HL-60 (cell line): ENCODE measurements around the gene MFSD2B.

Experiments used
- DNase-seq, 2 experiments: peaks; one replicate each; pipeline ENCODE4 v3.0.0-alpha.2; 2010 to 2020; ENCODE audit warnings: low read depth in 1 of 2, low spot score in 1 of 2
- H3K27ac ChIP-seq: fragments of 250-450 bp; sonication (Bioruptor Pico); replicated peaks from 2 replicates; pipeline ENCODE4 v1.5.1; 2020; ENCODE audit warnings: mild to moderate bottlenecking, moderate library complexity
- H3K27me3 ChIP-seq: fragments of 250-450 bp; sonication (Bioruptor Pico); 2 replicates; pipeline ENCODE4 v1.5.1; 2021; ENCODE audit warnings: mild to moderate bottlenecking, moderate library complexity; ENCODE audit not compliant: insufficient read depth, poor library complexity, severe bottlenecking
- H3K4me3 ChIP-seq: replicated peaks from 2 replicates; pipeline ENCODE4 v1.5.1; 2011; ENCODE audit warnings: mild to moderate bottlenecking, control low read depth, low read length; ENCODE audit not compliant: insufficient read depth
- CTCF ChIP-seq: IDR thresholded peaks from one replicate; pipeline ENCODE4 v1.5.1; 2011; ENCODE audit warnings: low read length, control low read depth, inconsistent platforms; ENCODE audit not compliant: insufficient read depth
- GABPA ChIP-seq: IDR thresholded peaks from 2 replicates; pipeline ENCODE4 v1.6.1; 2012; ENCODE audit warnings: low read depth
- POLR2AphosphoS5 ChIP-seq: IDR thresholded peaks from 2 replicates; pipeline ENCODE4 v1.6.1; 2012; ENCODE audit warnings: low read depth
- REST ChIP-seq: IDR thresholded peaks from 2 replicates; pipeline ENCODE4 v1.6.1; 2012; ENCODE audit warnings: low read depth; ENCODE audit not compliant: insufficient replicate concordance
- SPI1 ChIP-seq: IDR thresholded peaks from 2 replicates; pipeline ENCODE4 v1.6.1; 2012; ENCODE audit warnings: low read depth, mild to moderate bottlenecking, borderline replicate concordance

Gene MFSD2B

GRCh38 chr2:24051833-24052232, 41.9 kb downstream of the MFSD2B start:
- no peak overlapping the region for H3K4me3 ChIP-seq
- DNase-seq, result no peak
- H3K27ac ChIP-seq, result no peak overlapping the region
- peaks cover 31% of the 10 kb centered on the region for H3K27me3 ChIP-seq
- no peak for TF ChIP-seq GABPA
- TF ChIP-seq CTCF, result no peak
- TF ChIP-seq SPI1, result no peak
- TF ChIP-seq POLR2AphosphoS5, result no peak
- no peak for TF ChIP-seq REST

GRCh38 chr2:24052951-24053350, 43.1 kb downstream of the MFSD2B start:
- no peak overlapping the region for H3K4me3 ChIP-seq
- TF ChIP-seq REST (no peak), GABPA (no peak), CTCF (no peak), POLR2AphosphoS5 (no peak), SPI1 (no peak)
- H3K27ac ChIP-seq, result no peak overlapping the region
- peaks cover 31% of the 10 kb centered on the region for H3K27me3 ChIP-seq
- DNase-seq, result no peak

- no peak overlapping the region for H3K4me3 ChIP-seq
- no peak for DNase-seq
- no peak for TF ChIP-seq POLR2AphosphoS5
- TF ChIP-seq GABPA, result no peak
- no peak for TF ChIP-seq SPI1
- TF ChIP-seq CTCF, result no peak
- no peak overlapping the region for H3K27ac ChIP-seq
- peaks cover 21% of the 10 kb centered on the region for H3K27me3 ChIP-seq
Observed at GRCh38 chr2:24054366-24055010, 44.6 kb downstream of the MFSD2B start.

- Histone ChIP-seq H3K27me3 (peaks cover 10% of the 10 kb centered on the region), H3K4me3 (no peak overlapping the region)
- TF ChIP-seq SPI1, result no peak
- TF ChIP-seq REST, result no peak
- no peak for TF ChIP-seq CTCF
- no peak for TF ChIP-seq POLR2AphosphoS5
- no peak for TF ChIP-seq GABPA
Observed at GRCh38 chr2:24055750-24056149, 45.9 kb downstream of the MFSD2B start.

More at GRCh38 chr2:24055750-24056149, 45.9 kb downstream of the MFSD2B start:
- H3K27ac ChIP-seq, result no peak overlapping the region
- no peak for DNase-seq
